GM19043 (cell line): Measurements from ENCODE around the gene EFCC1.
"Not testable (repeated sequence)": the region's sequence is repeated elsewhere in the genome, so short reads cannot be mapped to it uniquely, and the experiment has no call there.

ENCODE experiments used
- ATAC-seq: cut with Tn5 transposase; IDR thresholded peaks from one replicate; pipeline ENCODE4 v1.9.1; 2021; ENCODE audit warnings: low read depth; ENCODE audit not compliant: unreplicated experiment

Gene EFCC1

GRCh38 chr3:129068291-129068886 lies 67.3 kb downstream of the EFCC1 start:
- ATAC-seq = no peak

DNA sequence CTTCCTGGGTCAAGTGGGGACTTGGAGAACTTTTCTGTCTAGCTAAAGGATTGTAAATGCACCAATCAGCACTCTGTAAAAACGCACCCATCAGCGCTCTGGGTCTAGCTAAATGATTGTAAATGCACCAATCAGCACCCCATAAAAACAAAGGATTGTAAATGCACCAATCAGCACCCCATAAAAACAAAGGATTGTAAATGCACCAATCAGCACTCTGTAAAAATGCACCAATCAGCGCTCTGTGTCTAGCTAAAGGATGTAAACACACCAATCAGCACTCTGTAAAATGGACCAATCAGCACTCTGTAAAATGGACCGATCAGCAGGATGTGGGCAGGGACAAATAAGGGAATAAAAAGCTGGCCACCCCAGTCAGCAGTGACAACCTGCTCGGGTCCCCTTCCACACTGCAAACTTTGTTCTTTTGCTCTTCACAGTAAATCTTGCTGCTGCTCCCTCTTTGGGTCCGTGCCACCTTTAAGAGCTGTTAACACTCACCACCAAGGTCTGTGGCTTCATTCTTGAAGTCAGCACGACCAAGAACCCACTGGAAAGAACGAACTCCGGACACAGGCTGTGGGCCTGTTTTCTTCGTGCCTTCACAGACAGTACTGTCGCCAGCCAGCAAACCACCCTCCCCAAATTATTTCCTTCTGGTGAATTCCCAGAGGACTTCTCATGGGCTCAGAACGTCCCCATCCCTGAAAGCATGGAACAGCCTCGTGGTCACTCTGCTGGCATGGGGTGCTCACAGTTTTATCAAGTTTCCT lies 68.4 kb downstream of the EFCC1 start:
- ATAC-seq = not testable (repeated sequence)

GRCh38 chr3:129070086-129070885 lies 69.2 kb downstream of the EFCC1 start:
- ATAC-seq = no peak

DNA sequence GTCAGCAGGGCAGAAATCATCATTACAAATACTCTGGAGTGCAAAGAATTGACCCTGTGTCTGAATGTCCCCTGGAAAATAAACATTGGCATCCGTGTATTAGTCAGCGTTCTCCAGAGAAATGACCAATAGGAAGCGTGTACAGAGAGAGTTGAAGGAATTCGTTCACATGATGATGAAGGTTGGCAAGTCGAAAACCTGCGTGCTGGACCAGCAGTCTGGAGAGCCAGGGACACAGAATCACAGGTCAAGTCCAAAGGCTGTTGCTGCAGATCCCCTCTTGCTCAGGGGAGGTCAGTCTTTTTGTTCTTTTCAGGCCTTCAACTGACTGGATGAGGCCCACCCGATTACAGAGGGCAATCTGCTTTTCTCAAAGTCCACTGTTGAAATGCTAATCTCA lies 76.1 kb downstream of the EFCC1 start:
- no peak for ATAC-seq

- no peak for ATAC-seq
Observed at GRCh38 chr3:129078510-129078909, 77.4 kb downstream of the EFCC1 start.

DNA sequence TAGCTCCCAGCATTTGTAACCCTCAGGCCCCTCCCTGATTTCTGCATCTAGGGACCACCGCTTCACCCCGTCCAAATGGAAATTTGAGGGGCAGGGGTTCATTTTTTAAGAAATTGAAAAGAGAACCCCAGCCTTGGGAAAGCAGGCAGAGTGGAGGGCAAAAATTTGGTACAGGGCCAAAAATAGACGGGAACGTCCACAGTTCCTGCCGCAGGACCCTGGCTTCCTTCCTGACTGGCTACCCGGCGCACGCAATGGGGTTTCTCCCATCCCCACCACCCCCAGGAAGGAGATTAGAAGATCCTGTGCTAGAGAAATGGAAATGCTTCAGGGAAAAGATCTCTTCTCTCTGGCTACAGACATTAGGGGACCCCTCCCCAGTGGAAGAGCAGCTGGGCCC lies 80.4 kb downstream of the EFCC1 start:
- ATAC-seq = no peak

GRCh38 chr3:129082026-129082425 lies 80.9 kb downstream of the EFCC1 start:
- no peak for ATAC-seq

DNA sequence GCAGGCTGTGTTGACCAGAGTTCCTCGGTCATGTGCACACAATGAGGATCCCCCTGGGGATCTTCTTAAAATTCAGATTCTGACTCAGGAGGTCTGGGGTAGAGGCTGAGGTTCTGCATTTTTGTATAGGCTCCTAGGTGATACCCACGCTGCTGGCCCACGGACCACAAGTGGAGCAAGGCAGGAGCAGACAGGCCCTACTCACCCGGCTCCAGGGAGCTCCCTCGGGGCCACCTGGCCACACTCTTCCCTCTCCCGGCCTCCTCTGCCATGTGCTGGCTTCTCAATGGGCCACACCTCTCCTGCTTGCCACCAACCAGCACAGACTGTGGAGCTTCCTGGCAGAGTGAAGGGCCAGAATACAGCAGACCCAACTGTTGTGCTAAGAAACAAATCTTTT lies 83.4 kb downstream of the EFCC1 start:
- no peak for ATAC-seq

- ATAC-seq = no peak
Observed at GRCh38 chr3:129085165-129085715, 84.1 kb downstream of the EFCC1 start.

GRCh38 chr3:129085818-129086217 lies 84.7 kb downstream of the EFCC1 start:
- ATAC-seq = no peak

GRCh38 chr3:129087138-129087702 lies 86.1 kb downstream of the EFCC1 start:
- ATAC-seq = no peak

GRCh38 chr3:129087904-129088303 lies 86.8 kb downstream of the EFCC1 start:
- peak; percentile 61 for ATAC-seq

DNA sequence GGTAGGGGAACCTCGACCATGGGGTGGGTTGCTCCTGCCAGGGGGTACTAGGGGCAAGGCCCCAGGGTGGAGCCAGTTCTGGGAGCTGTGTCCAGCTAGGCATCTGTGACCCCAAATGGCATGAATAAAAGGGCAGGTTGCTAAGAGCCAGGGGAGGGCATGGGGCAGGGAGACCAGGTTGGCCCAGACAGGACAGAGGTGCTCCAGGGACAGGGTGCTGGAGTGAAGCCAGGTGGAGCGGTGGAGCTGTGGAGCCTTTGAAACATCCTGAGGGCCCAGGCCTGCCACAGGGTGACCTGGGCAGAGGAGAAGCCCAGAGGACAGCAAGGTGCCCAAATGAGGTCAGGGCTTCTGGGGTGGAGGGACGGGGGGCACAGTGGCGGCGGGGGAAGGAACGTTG lies 87.2 kb downstream of the EFCC1 start:
- ATAC-seq = not testable (repeated sequence)
